AG04450 (cell line): ENCODE measurements around the gene OGFOD1. TPM values are rescaled to one million over a fixed set of nuclear protein-coding genes. Genes with fewer than 3 reads are reported as not detected.
"Not testable (repeated sequence)": the region's sequence is repeated elsewhere in the genome, so short reads cannot be mapped to it uniquely, and the experiment has no call there.

ENCODE experiments used
- CTCF ChIA-PET: fragments of 300-600, 350-600 bp; formaldehyde crosslinking; extraction: SDS; loops from one replicate; lab custom pipeline; 2022; ENCODE audit warnings: antibody characterized with exemption, inconsistent platforms; lab: Charles Lee
- POLR2A ChIA-PET: fragments of 350-600 bp; formaldehyde crosslinking; extraction: SDS; loops from one replicate; lab custom pipeline; 2021; ENCODE audit warnings: antibody characterized with exemption, inconsistent platforms; lab: Yijun Ruan, JAX
- DNase-seq: peaks from one replicate; pipeline ENCODE4 v3.0.0-alpha.2; 2011; ENCODE audit warnings: low read depth, low spot score
- H3K27ac ChIP-seq: one replicate; pipeline ENCODE4 v1.5.1; 2012; ENCODE audit warnings: low read depth, low read length, control low read depth
- H3K27me3 ChIP-seq: one replicate; pipeline ENCODE4 v1.6.0; 2012; ENCODE audit warnings: low read length; ENCODE audit not compliant: control insufficient read depth, insufficient read depth
- H3K4me3 ChIP-seq: 2 replicates; pipeline ENCODE4 v1.5.1; 2011; ENCODE audit warnings: mild to moderate bottlenecking, low read depth, low read length, control low read depth
- H3K9me3 ChIP-seq: 2 replicates; pipeline ENCODE4 v1.5.1; 2012; ENCODE audit warnings: low read length; ENCODE audit not compliant: control insufficient read depth, insufficient read depth
- CTCF ChIP-seq: IDR thresholded peaks from 2 replicates; pipeline ENCODE4 v1.5.1; 2011; ENCODE audit warnings: low read depth, low read length, control low read depth, inconsistent platforms
- polyA plus RNA-seq: library from polyadenylated mRNA; depleted of rRNA; stranded (reverse); fragments of >200 nt; gene quantifications from 2 replicates; pipeline ENCODE4 v1.2.3, GENCODE V29; 2011

Gene OGFOD1
- polyA plus RNA-seq, 1 experiment = 89.0 TPM

GRCh38 chr16:56482683-56483236 lies 31.4 kb downstream of the OGFOD1 start:
- Histone ChIP-seq H3K4me3 (no peak overlapping the region), H3K9me3 (no peaks in the 10 kb centered on the region), H3K27ac (no peak overlapping the region), H3K27me3 (no peaks in the 10 kb centered on the region)
- TF ChIP-seq CTCF = no peak
- no peak for DNase-seq
- POLR2A ChIA-PET = no interaction called here
- CTCF ChIA-PET = interaction anchor here (0.5 to 1.5 kb wide), 2 partner anchors 31 to 82 kb away, joined by 4 to 11 read pairs; no protein-coding TSS in a partner anchor

- no peak for TF ChIP-seq CTCF
- Histone ChIP-seq H3K9me3 (no peaks in the 10 kb centered on the region), H3K27me3 (no peaks in the 10 kb centered on the region), H3K27ac (no peak overlapping the region), H3K4me3 (no peak overlapping the region)
- ChIA-PET POLR2A (interaction anchor here (0.7 kb wide), 1 partner anchor 18 kb away, joined by 3 read pairs; no protein-coding TSS in a partner anchor), CTCF (no interaction called here)
- no peak for DNase-seq
These were observed 32.0 kb downstream of the OGFOD1 start for GRCh38 chr16:56483394-56483793.

- no peak for TF ChIP-seq CTCF
- CTCF ChIA-PET = no interaction called here
- H3K4me3 ChIP-seq = no peak overlapping the region
These were observed 36.7 kb downstream of the OGFOD1 start for GRCh38 chr16:56488035-56488434.

GRCh38 chr16:56488868-56489267 lies 37.5 kb downstream of the OGFOD1 start:
- H3K4me3 ChIP-seq, POLR2A ChIA-PET, H3K9me3 ChIP-seq, DNase-seq, H3K27ac ChIP-seq, CTCF ChIA-PET, H3K27me3 ChIP-seq: not testable (repeated sequence)

More at GRCh38 chr16:56488035-56488434, 36.7 kb downstream of the OGFOD1 start:
- POLR2A ChIA-PET = no interaction called here
- H3K9me3 ChIP-seq = no peaks in the 10 kb centered on the region
- no peaks in the 10 kb centered on the region for H3K27me3 ChIP-seq
- DNase-seq = no peak
- no peak overlapping the region for H3K27ac ChIP-seq

GRCh38 chr16:56491657-56492261 lies 40.4 kb downstream of the OGFOD1 start:
- CTCF ChIA-PET = interaction anchor here (0.6 to 1.0 kb wide), 3 partner anchors 15 to 210 kb away, joined by 3 to 6 read pairs (median 5); no protein-coding TSS in a partner anchor
- POLR2A ChIA-PET = interaction anchor here (0.6 kb wide), 2 partner anchors 133 to 288 kb away, joined by 3 to 4 read pairs; no protein-coding TSS in a partner anchor
- no peak for TF ChIP-seq CTCF

More at GRCh38 chr16:56491657-56492261, 40.4 kb downstream of the OGFOD1 start:
- no peaks in the 10 kb centered on the region for H3K27me3 ChIP-seq
- no peaks in the 10 kb centered on the region for H3K9me3 ChIP-seq
- no peak for DNase-seq
- no peak overlapping the region for H3K27ac ChIP-seq
- no peak overlapping the region for H3K4me3 ChIP-seq
